ENCODE data around the gene LMNA. TPM values are rescaled to one million over a fixed set of nuclear protein-coding genes. Genes with fewer than 3 reads are reported as not detected.
"Not testable (repeated sequence)": the region's sequence is repeated elsewhere in the genome, so short reads cannot be mapped to it uniquely, and the experiment has no call there.

The LMNA gene
- total RNA-seq, 2 donors from 2014 or later: 740 to 804 TPM

GRCh38 chr1:156070548-156070947, 44.0 kb upstream of the LMNA start:
- Histone ChIP-seq H3K9me3 (no peaks in the 10 kb centered on the region), H3K4me1 (ENCODE audit: control insufficient read depth in 1 of 2, low read depth in 2 of 2) (no peaks in the 10 kb centered on the region), H3K27me3 (replicated peaks; ENCODE audit: insufficient read depth) (no peaks in the 10 kb centered on the region), H3K4me3 (no peak overlapping the region), H3K27ac (no peak overlapping the region), H3K36me3 (no peaks in the 10 kb centered on the region)
- ATAC-seq (ENCODE audit: insufficient number of reproducible peaks, low FRiP score, low read depth) (no peak), DNase-seq (ENCODE audit: low spot score) (no peak)
- TF ChIP-seq CTCF (IDR thresholded peaks at IDR 0.05): no peak

GRCh38 chr1:156071332-156071816, 43.1 kb upstream of the LMNA start:
- not testable (repeated sequence) for H3K9me3 ChIP-seq; H3K4me1 ChIP-seq (ENCODE audit: control insufficient read depth in 1 of 2, low read depth in 2 of 2); H3K4me3 ChIP-seq; DNase-seq (ENCODE audit: low spot score); ATAC-seq (ENCODE audit: insufficient number of reproducible peaks, low FRiP score, low read depth); H3K36me3 ChIP-seq; H3K27me3 ChIP-seq (replicated peaks; ENCODE audit: insufficient read depth); H3K27ac ChIP-seq

GRCh38 chr1:156072251-156072650, 42.3 kb upstream of the LMNA start:
- H3K27me3 ChIP-seq (replicated peaks; ENCODE audit: insufficient read depth): no peaks in the 10 kb centered on the region
- H3K9me3 ChIP-seq: no peaks in the 10 kb centered on the region
- no peak for DNase-seq (ENCODE audit: low spot score)
- no peak for ATAC-seq (ENCODE audit: insufficient number of reproducible peaks, low FRiP score, low read depth)
- no peak overlapping the region for H3K27ac ChIP-seq
- no peak for TF ChIP-seq CTCF (IDR thresholded peaks at IDR 0.05)
- no peak overlapping the region for H3K4me3 ChIP-seq
- H3K4me1 ChIP-seq (ENCODE audit: control insufficient read depth in 1 of 2, low read depth in 2 of 2): no peaks in the 10 kb centered on the region
- no peaks in the 10 kb centered on the region for H3K36me3 ChIP-seq

GRCh38 chr1:156073110-156073687, 41.3 kb upstream of the LMNA start:
- Histone ChIP-seq H3K27me3 (replicated peaks; ENCODE audit: insufficient read depth) (no peaks in the 10 kb centered on the region), H3K36me3 (no peaks in the 10 kb centered on the region), H3K4me3 (no peak overlapping the region), H3K27ac (no peak overlapping the region), H3K4me1 (ENCODE audit: control insufficient read depth in 1 of 2, low read depth in 2 of 2) (no peaks in the 10 kb centered on the region), H3K9me3 (no peaks in the 10 kb centered on the region)
- no peak for DNase-seq (ENCODE audit: low spot score)
- no peak for TF ChIP-seq CTCF (IDR thresholded peaks at IDR 0.05)
- no peak for ATAC-seq (ENCODE audit: insufficient number of reproducible peaks, low FRiP score, low read depth)

GRCh38 chr1:156073740-156074139, 40.8 kb upstream of the LMNA start:
- ATAC-seq (ENCODE audit: insufficient number of reproducible peaks, low FRiP score, low read depth): no peak
- Histone ChIP-seq H3K27ac (no peak overlapping the region), H3K4me3 (no peak overlapping the region), H3K27me3 (replicated peaks; ENCODE audit: insufficient read depth) (no peaks in the 10 kb centered on the region), H3K4me1 (ENCODE audit: control insufficient read depth in 1 of 2, low read depth in 2 of 2) (no peaks in the 10 kb centered on the region), H3K36me3 (no peaks in the 10 kb centered on the region), H3K9me3 (no peaks in the 10 kb centered on the region)
- TF ChIP-seq CTCF (IDR thresholded peaks at IDR 0.05): no peak
- no peak for DNase-seq (ENCODE audit: low spot score)

- H3K4me1 ChIP-seq (ENCODE audit: control insufficient read depth in 1 of 2, low read depth in 2 of 2): no peaks in the 10 kb centered on the region
- ATAC-seq (ENCODE audit: insufficient number of reproducible peaks, low FRiP score, low read depth) (no peak), DNase-seq (ENCODE audit: low spot score) (no peak)
- no peaks in the 10 kb centered on the region for H3K9me3 ChIP-seq
- H3K4me3 ChIP-seq: no peak overlapping the region
- H3K27me3 ChIP-seq (replicated peaks; ENCODE audit: insufficient read depth): no peaks in the 10 kb centered on the region
- H3K36me3 ChIP-seq: no peaks in the 10 kb centered on the region
- H3K27ac ChIP-seq: no peak overlapping the region
- TF ChIP-seq CTCF (IDR thresholded peaks at IDR 0.05): no peak
Observed at GRCh38 chr1:156074661-156075060, 39.9 kb upstream of the LMNA start.
